ENCODE results near the gene GBF1.

GBF1 gene

GRCh38 chr10:102402512-102402896, 157.2 kb downstream of the GBF1 start:
- FAIRE-seq, result no peak
- no peak for DNase-seq (ENCODE audit: insufficient read length, low spot score)

GRCh38 chr10:102403115-102403514, 157.8 kb downstream of the GBF1 start:
- FAIRE-seq (no peak), DNase-seq (ENCODE audit: insufficient read length, low spot score) (no peak)

DNA sequence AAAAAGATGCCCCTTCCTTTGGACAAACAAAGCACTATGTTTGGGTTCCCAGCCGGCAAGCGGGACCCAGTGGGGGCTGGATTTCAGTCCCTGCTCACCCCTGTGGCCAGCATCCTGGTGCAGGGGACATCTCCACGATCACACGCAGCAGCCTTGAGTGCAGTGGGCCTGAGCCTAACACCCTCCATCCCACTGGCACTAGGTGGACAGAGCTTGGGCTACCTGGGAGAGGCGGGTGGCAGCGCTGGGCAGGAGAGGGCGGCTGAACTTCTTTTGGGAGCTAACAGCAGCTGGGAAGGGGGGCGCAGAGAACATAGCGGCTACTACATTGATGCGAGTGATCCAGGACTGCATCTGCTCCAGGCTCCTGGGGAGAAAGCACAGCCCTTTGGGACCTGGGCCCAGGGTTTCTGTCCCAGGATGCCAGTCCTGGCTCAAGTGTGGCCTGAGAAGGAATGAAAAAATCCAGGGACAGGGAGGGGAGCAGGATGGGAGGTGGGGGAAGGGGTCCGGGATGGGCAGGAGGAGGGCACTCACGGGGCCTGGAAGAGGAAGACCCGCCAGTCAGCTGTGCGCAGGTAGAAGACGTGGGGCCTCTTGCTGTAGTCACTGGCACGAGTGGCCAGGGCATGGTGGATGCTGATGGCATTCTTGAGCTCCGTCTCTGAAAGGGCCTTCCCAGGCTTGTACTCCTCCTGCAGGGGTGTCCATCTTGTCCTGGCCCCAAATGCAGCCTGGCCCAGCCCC, 159.2 kb downstream of the GBF1 start:
- FAIRE-seq (no peak), DNase-seq (ENCODE audit: insufficient read length, low spot score) (no peak)

- no peak for FAIRE-seq
These were observed 159.8 kb downstream of the GBF1 start for GRCh38 chr10:102405108-102405571.

DNA sequence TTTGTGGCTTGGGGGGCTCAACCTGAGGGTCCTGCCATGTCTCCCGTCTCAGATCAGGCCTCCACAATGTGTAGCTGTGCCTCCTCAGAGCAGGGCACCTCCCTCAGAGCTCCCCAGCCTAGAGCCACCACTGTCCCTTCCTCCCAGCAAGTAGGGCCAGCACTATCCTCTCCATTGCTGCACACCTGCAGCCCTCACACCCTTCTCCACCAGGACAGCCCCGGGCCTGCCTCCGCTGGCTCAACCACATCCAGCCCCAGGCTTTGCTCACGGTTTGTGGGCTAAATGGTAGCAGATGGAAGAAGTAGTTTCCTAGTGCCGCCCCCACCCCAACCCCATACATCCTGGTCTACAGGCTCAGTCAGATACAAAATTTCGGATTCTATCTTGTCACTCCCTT, 160.3 kb downstream of the GBF1 start:
- no peak for DNase-seq (ENCODE audit: insufficient read length, low spot score)
- no peak for FAIRE-seq

More at GRCh38 chr10:102405108-102405571, 159.8 kb downstream of the GBF1 start:
- no peak for DNase-seq (ENCODE audit: insufficient read length, low spot score)

DNA sequence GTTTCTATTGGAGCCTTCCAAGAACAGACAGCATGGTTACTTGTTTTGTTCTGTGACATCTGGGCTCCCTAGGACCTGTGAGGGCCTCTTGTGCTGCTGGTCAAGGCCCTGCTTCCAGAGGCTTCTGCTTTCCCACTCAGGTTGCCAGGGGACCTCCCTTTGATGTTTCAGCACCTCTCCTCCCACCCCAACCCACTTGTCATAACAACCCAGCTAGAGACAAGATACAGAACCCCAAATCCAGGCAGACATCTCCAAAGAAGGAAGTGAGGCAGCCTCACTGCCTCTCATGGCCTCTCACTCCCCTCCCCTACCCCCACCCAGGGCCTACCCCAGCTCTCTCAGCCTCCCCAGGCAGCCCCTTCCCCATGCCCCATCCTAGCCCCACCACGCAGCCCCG, 161.5 kb downstream of the GBF1 start:
- DNase-seq (ENCODE audit: insufficient read length, low spot score), result no peak
- FAIRE-seq, result no peak

- DNase-seq (ENCODE audit: insufficient read length, low spot score) (no peak), FAIRE-seq (no peak)
These were observed 162.2 kb downstream of the GBF1 start for GRCh38 chr10:102407425-102408130.

GRCh38 chr10:102408131-102408727, 162.9 kb downstream of the GBF1 start:
- FAIRE-seq, result no peak
- no peak for DNase-seq (ENCODE audit: insufficient read length, low spot score)

DNA sequence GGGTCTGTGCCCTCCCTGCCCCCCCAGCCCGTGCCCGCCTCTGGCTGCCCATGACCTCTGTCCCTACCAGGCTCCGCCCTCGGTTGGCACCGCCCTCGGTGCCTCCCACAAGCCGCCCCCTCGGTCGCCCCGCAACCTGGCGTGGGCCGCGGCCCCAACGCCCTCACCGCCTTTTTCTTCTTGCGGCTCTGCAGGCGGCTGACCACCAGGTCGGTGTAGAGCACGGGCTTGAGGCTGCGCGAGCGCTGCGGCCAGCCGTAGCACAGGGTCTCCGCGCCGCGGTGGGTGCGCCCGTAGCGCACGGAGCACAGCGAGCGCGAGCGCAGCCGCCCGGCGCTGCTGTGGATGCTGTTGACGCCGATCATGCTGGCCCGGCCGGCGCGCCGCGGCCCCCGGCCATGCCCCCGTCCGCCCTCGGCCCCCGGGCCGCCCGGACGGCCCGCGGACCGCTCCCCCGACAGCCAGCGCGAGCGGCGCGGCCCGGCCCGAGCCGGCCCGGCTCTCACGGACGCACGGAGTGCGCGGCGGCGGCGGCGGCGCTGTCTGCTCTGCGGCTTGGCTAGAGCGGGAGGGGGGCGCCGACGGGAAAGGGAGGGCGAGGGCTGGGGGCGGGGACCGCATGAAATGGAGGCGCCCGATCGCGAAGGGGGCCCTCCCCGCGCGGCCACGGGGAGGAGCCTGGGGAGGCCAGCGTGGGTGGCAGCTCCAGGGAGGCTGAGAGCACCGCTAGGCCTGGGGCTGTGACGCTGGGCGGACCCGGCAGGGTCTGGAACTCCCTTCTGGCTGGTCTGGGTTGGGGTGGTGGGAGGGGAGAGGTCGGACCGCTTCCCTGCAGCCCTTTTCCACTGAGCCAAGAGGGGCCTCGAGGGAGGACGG, 163.6 kb downstream of the GBF1 start:
- FAIRE-seq, result no peak
- no peak for DNase-seq (ENCODE audit: insufficient read length, low spot score)

DNA sequence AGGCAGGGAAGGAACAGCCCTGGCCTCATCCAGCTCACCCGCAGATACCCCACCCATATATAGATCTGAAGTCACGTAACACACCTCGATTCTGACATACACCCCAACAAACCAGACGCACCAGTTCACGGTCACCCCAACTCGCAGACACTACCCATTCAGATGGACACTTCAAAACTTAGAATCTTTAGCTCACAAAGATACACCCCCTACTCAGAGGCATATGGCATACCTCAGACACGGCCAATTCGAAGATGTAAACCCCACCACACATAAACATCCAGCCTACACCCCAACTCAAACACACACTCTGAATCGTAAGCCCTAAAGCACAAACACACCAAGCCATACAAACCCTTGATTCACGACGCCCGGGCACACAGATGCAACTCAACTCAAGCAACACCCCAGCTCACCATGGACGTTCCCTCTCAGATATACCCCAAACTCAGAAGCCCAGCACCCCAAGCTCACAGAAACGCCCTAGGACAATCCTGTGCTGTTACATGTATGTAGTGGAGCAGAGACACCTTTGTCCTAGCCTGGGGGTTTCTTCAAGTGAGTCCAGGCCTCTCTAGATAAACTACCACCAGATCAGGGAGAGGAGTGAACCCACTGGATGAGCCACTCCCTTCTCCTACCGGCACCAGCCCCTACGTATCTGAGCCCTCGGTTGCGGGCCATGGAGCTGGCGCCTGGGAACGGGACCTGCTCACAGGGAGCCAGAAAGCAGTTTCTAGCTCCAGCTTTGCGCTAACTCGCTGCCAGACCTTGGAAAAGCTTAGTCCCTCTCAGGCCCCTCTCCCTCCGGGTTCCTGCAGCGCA, 164.5 kb downstream of the GBF1 start:
- no peak for DNase-seq (ENCODE audit: insufficient read length, low spot score)
- no peak for FAIRE-seq

DNA sequence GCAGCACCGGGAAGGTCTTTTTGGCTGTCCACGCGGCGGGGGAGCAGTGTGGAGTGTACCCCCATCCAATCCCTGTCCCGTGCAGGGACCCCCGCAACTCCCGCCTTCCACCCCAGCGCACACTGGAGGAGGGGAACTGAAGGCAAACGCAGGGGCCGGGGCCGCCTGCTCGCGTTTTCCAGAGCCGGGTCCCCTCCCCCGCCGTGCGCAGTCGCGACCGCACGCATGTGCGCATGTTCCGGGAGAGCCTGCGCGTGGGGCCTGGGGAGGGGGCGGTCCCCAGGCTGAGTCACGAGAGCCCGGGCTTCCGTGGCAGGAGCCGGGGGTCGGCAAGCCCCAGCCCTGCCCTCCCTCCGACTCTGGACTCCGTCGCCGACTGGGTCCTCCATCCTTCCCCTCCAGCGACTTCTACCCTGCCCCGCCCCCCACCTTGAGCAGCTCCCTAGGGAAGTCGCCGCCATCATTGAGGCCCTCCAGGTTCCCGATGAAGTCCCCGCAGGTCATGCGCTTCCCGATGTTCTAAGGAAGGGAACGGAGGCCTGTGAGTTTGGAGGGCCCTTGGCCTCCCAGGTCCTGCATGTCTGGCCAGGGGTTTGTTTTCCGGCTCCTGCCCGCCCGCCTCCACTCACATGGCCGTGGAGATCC, 165.2 kb downstream of the GBF1 start:
- DNase-seq (ENCODE audit: insufficient read length, low spot score) (no peak), FAIRE-seq (no peak)

- DNase-seq (ENCODE audit: insufficient read length, low spot score) (no peak), FAIRE-seq (no peak)
These were observed 166.3 kb downstream of the GBF1 start for GRCh38 chr10:102411341-102412255.

GRCh38 chr10:102412293-102412692, 167.0 kb downstream of the GBF1 start:
- FAIRE-seq, result no peak
- DNase-seq (ENCODE audit: insufficient read length, low spot score), result no peak

DNA sequence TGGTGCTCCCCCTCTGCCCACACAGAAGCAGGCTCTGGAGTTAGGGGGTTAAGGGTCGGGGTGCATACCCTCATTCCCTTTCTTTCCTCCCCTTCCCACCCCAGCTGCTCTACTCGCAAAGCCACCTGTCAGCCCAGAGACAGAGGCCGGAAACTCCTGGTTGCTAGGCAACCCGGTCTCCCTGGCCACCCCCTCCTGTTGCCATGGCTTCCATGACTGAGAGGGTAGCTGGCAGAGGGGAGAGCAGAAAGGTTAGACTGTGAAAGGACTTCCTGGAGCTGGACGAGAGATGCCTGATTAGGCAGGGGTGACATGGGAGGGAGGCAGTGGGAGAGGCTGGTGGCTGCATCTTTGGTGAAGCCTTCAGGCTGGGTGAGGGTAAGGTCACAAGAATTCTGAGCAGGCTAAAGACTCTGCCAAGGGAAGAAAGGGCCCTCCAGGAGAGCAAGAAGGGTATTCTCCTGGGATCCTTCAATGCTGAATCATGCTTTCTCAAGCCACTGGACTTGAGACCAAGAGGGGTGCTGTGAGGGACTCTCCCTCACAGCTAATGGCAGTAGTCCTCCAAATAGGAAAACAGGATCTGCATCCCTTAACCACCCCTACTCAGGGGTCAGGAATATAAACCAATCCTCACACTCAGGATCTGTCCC, 167.8 kb downstream of the GBF1 start:
- FAIRE-seq, result no peak
- DNase-seq (ENCODE audit: insufficient read length, low spot score), result no peak

GRCh38 chr10:102413806-102414561, 168.7 kb downstream of the GBF1 start:
- no peak for FAIRE-seq
- no peak for DNase-seq (ENCODE audit: insufficient read length, low spot score)

GRCh38 chr10:102414749-102415148, 169.4 kb downstream of the GBF1 start:
- FAIRE-seq (no peak), DNase-seq (ENCODE audit: insufficient read length, low spot score) (no peak)

- FAIRE-seq, result no peak
- no peak for DNase-seq (ENCODE audit: insufficient read length, low spot score)
These were observed 171.0 kb downstream of the GBF1 start for GRCh38 chr10:102416283-102416682.

Data from GM19239 (cell line).